ENCODE measurements around the gene ASCL3.
"Not testable (repeated sequence)": the region's sequence is repeated elsewhere in the genome, so short reads cannot be mapped to it uniquely, and the experiment has no call there.

The ASCL3 gene

GRCh38 chr11:8941341-8942103 is 1.3 kb downstream of the ASCL3 start:
- DNase-seq (ENCODE audit: low read depth, low spot score), result no peak
- Histone ChIP-seq H3K9ac (ENCODE audit: insufficient read length, low read depth) (no peak overlapping the region), H3K4me1 (ENCODE audit: insufficient read depth, insufficient read length) (no peaks in the 10 kb centered on the region), H3K27me3 (ENCODE audit: insufficient read depth, insufficient read length) (no peaks in the 10 kb centered on the region), H3K9me3 (ENCODE audit: insufficient read depth, low read length) (no peaks in the 10 kb centered on the region), H3K4me3 (ENCODE audit: insufficient read length, low read depth) (no peak overlapping the region), H3K36me3 (ENCODE audit: insufficient read depth, insufficient read length, low read length) (peaks cover 3% of the 10 kb centered on the region)
- no peak for TF ChIP-seq SUZ12 (IDR thresholded peaks at IDR 0.05; ENCODE audit: extremely low read depth, insufficient read depth, insufficient read length)
- no peak for TF ChIP-seq ZNF274 (IDR thresholded peaks at IDR 0.05; ENCODE audit: low read depth, low read length)
- no peak for TF ChIP-seq YY1 (IDR thresholded peaks at IDR 0.05; ENCODE audit: insufficient read depth, insufficient read length)

GRCh38 chr11:8937659-8938058 is 5.2 kb downstream of the ASCL3 start:
- Histone ChIP-seq H3K36me3 (ENCODE audit: insufficient read depth, insufficient read length, low read length) (peaks cover 3% of the 10 kb centered on the region), H3K9ac (ENCODE audit: insufficient read length, low read depth) (no peak overlapping the region), H3K4me1 (ENCODE audit: insufficient read depth, insufficient read length) (peaks cover 3% of the 10 kb centered on the region), H3K9me3 (ENCODE audit: insufficient read depth, low read length) (no peaks in the 10 kb centered on the region), H3K27me3 (ENCODE audit: insufficient read depth, insufficient read length) (no peaks in the 10 kb centered on the region), H3K4me3 (ENCODE audit: insufficient read length, low read depth) (no peak overlapping the region)
- TF ChIP-seq YY1 (IDR thresholded peaks at IDR 0.05; ENCODE audit: insufficient read depth, insufficient read length) (no peak), SUZ12 (IDR thresholded peaks at IDR 0.05; ENCODE audit: extremely low read depth, insufficient read depth, insufficient read length) (no peak), ZNF274 (IDR thresholded peaks at IDR 0.05; ENCODE audit: low read depth, low read length) (no peak)
- DNase-seq (ENCODE audit: low read depth, low spot score), result no peak

GRCh38 chr11:8937159-8937558 is 5.7 kb downstream of the ASCL3 start:
- H3K9ac ChIP-seq (ENCODE audit: insufficient read length, low read depth), result no peak overlapping the region
- H3K9me3 ChIP-seq (ENCODE audit: insufficient read depth, low read length), result no peaks in the 10 kb centered on the region
- H3K27me3 ChIP-seq (ENCODE audit: insufficient read depth, insufficient read length), result no peaks in the 10 kb centered on the region
- no peak for DNase-seq (ENCODE audit: low read depth, low spot score)
- TF ChIP-seq SUZ12 (IDR thresholded peaks at IDR 0.05; ENCODE audit: extremely low read depth, insufficient read depth, insufficient read length) (no peak), YY1 (IDR thresholded peaks at IDR 0.05; ENCODE audit: insufficient read depth, insufficient read length) (no peak), ZNF274 (IDR thresholded peaks at IDR 0.05; ENCODE audit: low read depth, low read length) (no peak)
- peaks cover 6% of the 10 kb centered on the region for H3K36me3 ChIP-seq (ENCODE audit: insufficient read depth, insufficient read length, low read length)
- H3K4me1 ChIP-seq (ENCODE audit: insufficient read depth, insufficient read length), result peaks cover 7% of the 10 kb centered on the region
- H3K4me3 ChIP-seq (ENCODE audit: insufficient read length, low read depth), result no peak overlapping the region

- not testable (repeated sequence) for H3K4me3 ChIP-seq (ENCODE audit: insufficient read length, low read depth); H3K4me1 ChIP-seq (ENCODE audit: insufficient read depth, insufficient read length); H3K9me3 ChIP-seq (ENCODE audit: insufficient read depth, low read length); H3K36me3 ChIP-seq (ENCODE audit: insufficient read depth, insufficient read length, low read length); H3K27me3 ChIP-seq (ENCODE audit: insufficient read depth, insufficient read length); H3K9ac ChIP-seq (ENCODE audit: insufficient read length, low read depth); DNase-seq (ENCODE audit: low read depth, low spot score)
Measured at GRCh38 chr11:8935789-8936188, 7.0 kb downstream of the ASCL3 start.

GRCh38 chr11:8934742-8935488 is 7.9 kb downstream of the ASCL3 start:
- no peak for DNase-seq (ENCODE audit: low read depth, low spot score)
- Histone ChIP-seq H3K9me3 (ENCODE audit: insufficient read depth, low read length) (no peaks in the 10 kb centered on the region), H3K27me3 (ENCODE audit: insufficient read depth, insufficient read length) (no peaks in the 10 kb centered on the region), H3K9ac (ENCODE audit: insufficient read length, low read depth) (no peak overlapping the region), H3K36me3 (ENCODE audit: insufficient read depth, insufficient read length, low read length) (peaks cover 8% of the 10 kb centered on the region), H3K4me3 (ENCODE audit: insufficient read length, low read depth) (no peak overlapping the region), H3K4me1 (ENCODE audit: insufficient read depth, insufficient read length) (peaks cover 9% of the 10 kb centered on the region)
- TF ChIP-seq SUZ12 (IDR thresholded peaks at IDR 0.05; ENCODE audit: extremely low read depth, insufficient read depth, insufficient read length) (no peak), ZNF274 (IDR thresholded peaks at IDR 0.05; ENCODE audit: low read depth, low read length) (no peak), YY1 (IDR thresholded peaks at IDR 0.05; ENCODE audit: insufficient read depth, insufficient read length) (no peak)

- Histone ChIP-seq H3K9ac (ENCODE audit: insufficient read length, low read depth) (no peak overlapping the region), H3K27me3 (ENCODE audit: insufficient read depth, insufficient read length) (no peaks in the 10 kb centered on the region)
- DNase-seq (ENCODE audit: low read depth, low spot score), result no peak
Measured at GRCh38 chr11:8933931-8934330, 8.9 kb downstream of the ASCL3 start.

GRCh38 chr11:8932564-8933180 is 10.1 kb downstream of the ASCL3 start, which contains the start of gene C11orf16:
TSS of gene C11orf16 (minus strand) at chr11:8932947. CDS start at chr11:8932308, 639 bp downstream.
- no peak for TF ChIP-seq YY1 (IDR thresholded peaks at IDR 0.05; ENCODE audit: insufficient read depth, insufficient read length)
- no peak for TF ChIP-seq ZNF274 (IDR thresholded peaks at IDR 0.05; ENCODE audit: low read depth, low read length)
- no peak for TF ChIP-seq SUZ12 (IDR thresholded peaks at IDR 0.05; ENCODE audit: extremely low read depth, insufficient read depth, insufficient read length)
- Histone ChIP-seq H3K36me3 (ENCODE audit: insufficient read depth, insufficient read length, low read length) (peaks cover 15% of the 10 kb centered on the region), H3K9ac (ENCODE audit: insufficient read length, low read depth) (peak within 1 kb of the TSS; percentile 10), H3K9me3 (ENCODE audit: insufficient read depth, low read length) (no peaks in the 10 kb centered on the region), H3K27me3 (ENCODE audit: insufficient read depth, insufficient read length) (no peaks in the 10 kb centered on the region), H3K4me1 (ENCODE audit: insufficient read depth, insufficient read length) (peaks cover 9% of the 10 kb centered on the region), H3K4me3 (ENCODE audit: insufficient read length, low read depth) (no peak within 1 kb of the TSS)
- DNase-seq (ENCODE audit: low read depth, low spot score), result no peak

More at GRCh38 chr11:8933931-8934330, 8.9 kb downstream of the ASCL3 start:
- H3K36me3 ChIP-seq (ENCODE audit: insufficient read depth, insufficient read length, low read length), result peaks cover 15% of the 10 kb centered on the region
- TF ChIP-seq SUZ12 (IDR thresholded peaks at IDR 0.05; ENCODE audit: extremely low read depth, insufficient read depth, insufficient read length) (no peak), YY1 (IDR thresholded peaks at IDR 0.05; ENCODE audit: insufficient read depth, insufficient read length) (no peak), ZNF274 (IDR thresholded peaks at IDR 0.05; ENCODE audit: low read depth, low read length) (no peak)
- no peak overlapping the region for H3K4me3 ChIP-seq (ENCODE audit: insufficient read length, low read depth)
- peaks cover 9% of the 10 kb centered on the region for H3K4me1 ChIP-seq (ENCODE audit: insufficient read depth, insufficient read length)
- H3K9me3 ChIP-seq (ENCODE audit: insufficient read depth, low read length), result no peaks in the 10 kb centered on the region
